GM21423 (cell line): ENCODE data around the gene NSG2.

Experiments used
- ATAC-seq: cut with Tn5 transposase; IDR thresholded peaks from one replicate; pipeline ENCODE4 v1.9.1; 2021; ENCODE audit warnings: mild to moderate bottlenecking, moderate library complexity; ENCODE audit not compliant: unreplicated experiment

NSG2 gene

DNA sequence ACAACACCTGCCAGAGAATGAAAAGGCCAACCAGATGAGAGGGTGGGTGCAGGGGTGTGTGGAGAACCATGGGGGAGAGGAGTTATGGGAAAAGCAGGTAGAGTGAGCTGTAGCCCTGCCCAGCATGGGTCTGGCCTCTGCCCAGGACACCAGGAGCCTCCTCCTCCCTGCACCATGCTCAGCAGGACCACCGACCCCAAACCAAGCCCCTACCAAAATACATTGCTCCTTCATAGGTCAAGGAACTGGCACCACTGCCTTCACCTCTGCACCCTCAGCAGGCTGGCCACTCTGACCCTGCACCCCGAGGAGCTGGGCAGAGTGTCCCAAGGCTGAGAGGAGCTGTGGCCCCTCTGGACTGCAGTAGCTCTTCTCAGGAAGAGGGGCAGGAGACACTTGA lies 102.0 kb downstream of the NSG2 start:
- ATAC-seq: no peak

DNA sequence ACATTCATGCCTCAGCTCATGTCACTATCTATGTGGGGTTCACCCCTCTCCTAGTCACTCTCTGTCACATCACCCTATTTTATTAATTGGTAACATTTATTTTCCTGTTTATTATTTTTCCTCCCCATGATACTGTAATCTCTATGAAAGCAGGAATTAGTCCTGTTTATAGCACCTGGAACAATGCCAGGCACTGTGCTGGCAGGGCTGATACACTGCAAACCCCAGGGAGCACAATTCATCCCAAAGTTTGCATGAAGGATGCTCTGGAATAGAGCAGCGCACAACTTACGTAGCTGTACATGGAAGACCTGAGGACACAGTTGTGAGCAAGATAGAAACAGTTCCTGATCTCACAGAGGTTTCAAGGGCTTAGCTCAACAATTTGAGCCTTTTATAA lies 103.2 kb downstream of the NSG2 start:
- no peak for ATAC-seq

DNA sequence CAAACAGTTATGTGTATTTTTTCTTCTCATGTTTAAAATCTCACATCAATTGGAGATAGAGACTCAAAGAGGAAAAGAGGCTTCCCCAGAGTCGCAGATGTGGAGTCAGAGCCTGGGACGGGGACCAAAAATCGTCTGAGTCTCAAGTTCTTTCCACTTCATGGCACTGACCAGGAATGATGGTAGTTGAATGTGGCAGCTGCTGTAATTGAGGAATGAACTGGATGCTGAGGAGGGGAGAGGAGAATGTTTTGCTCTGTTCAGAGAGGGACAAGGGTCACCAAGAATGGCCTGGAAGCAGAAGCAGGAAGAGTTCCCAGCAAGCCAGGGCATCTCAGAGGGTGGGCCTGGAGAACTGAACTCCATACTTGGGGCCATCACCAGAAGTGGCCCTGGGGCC lies 103.9 kb downstream of the NSG2 start:
- no peak for ATAC-seq

- ATAC-seq: no peak
These were observed 104.5 kb downstream of the NSG2 start for GRCh38 chr5:174149989-174150388.

- no peak for ATAC-seq
These were observed 106.2 kb downstream of the NSG2 start for GRCh38 chr5:174151599-174152181.

DNA sequence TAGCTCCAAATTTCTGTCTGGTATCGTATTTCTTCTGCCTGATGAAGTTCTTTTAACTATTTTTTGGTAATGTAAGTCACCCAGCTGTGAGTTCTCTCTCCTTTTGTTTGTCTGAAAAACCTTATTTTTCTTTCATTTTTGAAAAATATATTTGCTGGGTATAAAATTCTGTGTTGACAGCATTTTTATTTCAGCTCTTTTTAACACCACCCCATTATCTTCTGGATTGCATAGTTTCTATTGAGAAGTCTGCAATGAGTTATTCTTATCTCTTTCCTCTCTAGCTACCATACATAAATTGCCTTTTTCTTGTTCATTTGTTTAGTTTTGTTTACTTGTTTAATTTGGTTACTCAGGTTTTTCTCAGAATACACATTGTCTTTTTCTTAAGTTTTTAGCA lies 109.1 kb downstream of the NSG2 start:
- ATAC-seq: no peak

DNA sequence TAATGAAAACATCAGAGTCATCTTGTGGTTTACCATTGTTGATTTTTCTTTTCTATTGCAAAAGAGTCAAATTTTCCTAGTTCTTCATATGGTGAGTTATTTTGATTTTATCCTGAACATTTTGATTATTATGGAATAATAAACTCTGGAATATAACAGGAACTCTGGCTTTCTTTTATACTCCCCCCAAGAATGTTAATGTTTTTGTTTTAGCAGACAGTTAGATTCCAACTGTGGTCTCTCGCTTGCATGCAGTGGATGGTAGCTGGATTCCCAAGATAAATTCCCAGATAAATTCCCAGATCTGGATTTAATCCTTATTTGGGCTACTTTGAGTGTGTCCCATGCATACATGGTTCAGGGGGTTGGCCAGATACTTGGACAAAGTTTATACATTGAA lies 109.8 kb downstream of the NSG2 start:
- ATAC-seq: no peak

DNA sequence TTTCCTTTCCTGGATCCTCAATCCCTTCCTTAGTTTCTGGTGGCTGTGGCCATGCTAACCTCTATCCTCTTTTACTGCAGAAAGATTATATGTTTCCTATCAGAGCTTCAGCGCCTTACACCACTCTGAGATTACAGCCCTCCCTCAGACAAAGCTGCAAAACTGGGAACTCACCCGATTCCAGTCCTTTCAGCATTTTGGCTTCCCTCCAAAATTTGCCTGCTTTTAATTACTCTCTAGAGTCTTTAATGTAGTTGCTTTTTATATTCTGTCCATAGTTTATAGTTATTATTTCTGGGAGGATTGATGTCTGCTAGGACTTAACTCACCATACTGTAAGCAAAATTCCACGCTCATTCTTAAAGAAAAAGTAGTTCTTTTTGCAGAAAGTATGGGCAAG lies 110.2 kb downstream of the NSG2 start:
- ATAC-seq: no peak

- no peak for ATAC-seq
These were observed 111.5 kb downstream of the NSG2 start for GRCh38 chr5:174157048-174157447.
